GM12878 (cell line): ENCODE measurements around the gene FXYD3. TPM values are rescaled to one million over a fixed set of nuclear protein-coding genes. Genes with fewer than 3 reads are reported as not detected.

Source experiments
- ATAC-seq: fragments of 200-7000 bp; cut with Tn5 transposase; 3 replicates; pipeline ENCODE4 v1.9.1; 2020; ENCODE audit warnings: mild to moderate bottlenecking, moderate library complexity
- BruUV-seq: library from RNA; stranded (reverse); fragments of 400-500 nt; replicated peaks from 2 replicates; lab custom pipeline; 2021; lab: Mats Ljungman, UMichigan
- CTCF ChIA-PET: fragments of 300-600 bp; sonication (Branson Sonifier 250); formaldehyde crosslinking; extraction: SDS; loops from one replicate; lab custom pipeline; 2021; ENCODE audit warnings: inconsistent platforms; lab: Yijun Ruan, JAX
- POLR2A ChIA-PET: fragments of 350-600 bp; formaldehyde crosslinking; extraction: SDS; loops from one replicate; lab custom pipeline; 2021; ENCODE audit warnings: inconsistent platforms; lab: Charles Lee
- RAD21 ChIA-PET: fragments of 300-600 bp; sonication (Branson Sonifier 250); formaldehyde crosslinking; loops from one replicate; lab custom pipeline; 2023; ENCODE audit warnings: antibody characterized with exemption; ENCODE audit not compliant: unreplicated experiment; lab: Charles Lee
- SMC1A ChIA-PET: fragments of 300-600 bp; sonication (Branson Sonifier 250); formaldehyde crosslinking; loops from one replicate; lab custom pipeline; 2023; ENCODE audit not compliant: unreplicated experiment, uncharacterized antibody; lab: Charles Lee
- DNase-seq: peaks from one replicate; pipeline ENCODE4 v3.0.0-alpha.2; 2011; ENCODE audit warnings: low read depth, low spot score
- FAIRE-seq: peaks from 3 replicates; lab custom pipeline; 2011; peaks lifted over from hg19 to GRCh38; lab: Jason Lieb, UNC
- H2AFZ ChIP-seq: 2 replicates; pipeline ENCODE4 v1.6.0; 2011; ENCODE audit warnings: low read depth, low read length, control low read depth; ENCODE audit not compliant: control insufficient read depth
- H3K27ac ChIP-seq: 2 replicates; pipeline ENCODE4 v1.5.1; 2011; ENCODE audit warnings: control low read depth; ENCODE audit not compliant: control insufficient read depth, insufficient read depth
- H3K27me3 ChIP-seq, 2 experiments: replicated peaks in 1 of 2; 2 replicates each; pipeline versions ENCODE4 v1.6.0 to v1.6.1; 2011; ENCODE audit warnings: low read length in 1 of 2; ENCODE audit not compliant: control insufficient read depth in 2 of 2, insufficient read depth in 2 of 2
- H3K36me3 ChIP-seq, 2 experiments: 2 replicates each; pipeline ENCODE4 v1.5.1; 2011; ENCODE audit warnings: low read length in 1 of 2; ENCODE audit not compliant: control insufficient read depth in 2 of 2, insufficient read depth in 2 of 2
- H3K4me1 ChIP-seq: 2 replicates; pipeline ENCODE4 v1.6.1; 2011; ENCODE audit warnings: mild to moderate bottlenecking, low read length, moderate library complexity, mixed read lengths; ENCODE audit not compliant: control insufficient read depth, insufficient read depth
- H3K4me2 ChIP-seq: 2 replicates; pipeline ENCODE4 v1.6.0; 2011; ENCODE audit warnings: control low read depth; ENCODE audit not compliant: control insufficient read depth, insufficient read depth
- H3K4me3 ChIP-seq: fragments of 200-600 bp; sonication (generic); 2 replicates; pipeline ENCODE4 v1.5.1; 2016
- H3K79me2 ChIP-seq: 2 replicates; pipeline ENCODE4 v1.6.0; 2011; ENCODE audit warnings: low read length; ENCODE audit not compliant: control insufficient read depth, insufficient read depth
- H3K9ac ChIP-seq: 2 replicates; pipeline ENCODE4 v1.8.0; 2011; ENCODE audit warnings: low read length, control low read depth, mixed read lengths; ENCODE audit not compliant: control insufficient read depth, insufficient read depth
- H3K9me3 ChIP-seq: replicated peaks from 3 replicates; pipeline ENCODE4 v1.5.1; 2011; ENCODE audit warnings: mild to moderate bottlenecking, low read length; ENCODE audit not compliant: control insufficient read depth, insufficient read depth
- H4K20me1 ChIP-seq: 2 replicates; pipeline ENCODE4 v1.6.0; 2011; ENCODE audit not compliant: control insufficient read depth, insufficient read depth
- BMI1 ChIP-seq: fragments of 450-650 bp; IDR thresholded peaks from 2 replicates; pipeline ENCODE4 v1.6.1; 2016; ENCODE audit warnings: mild to moderate bottlenecking, moderate library complexity, borderline replicate concordance
- CTCF ChIP-seq, 3 experiments: IDR thresholded peaks in 2 of 3; conservative IDR thresholded peaks in 1 of 3; 2 replicates each; pipeline ENCODE4 v1.5.1; 2011; ENCODE audit warnings: low read depth in 3 of 3, low read length in 3 of 3, mild to moderate bottlenecking in 3 of 3, control low read depth in 2 of 3, moderate library complexity in 2 of 3, inconsistent platforms in 1 of 3, mixed read lengths in 1 of 3; ENCODE audit not compliant: control insufficient read depth in 2 of 3, insufficient read depth in 1 of 3; ENCODE audit errors: extremely low read depth in 1 of 3
- EED ChIP-seq: sonication (generic); IDR thresholded peaks from 2 replicates; pipeline ENCODE4 v1.6.1; 2016; ENCODE audit warnings: antibody characterized with exemption, low read depth
- ELK1 ChIP-seq: IDR thresholded peaks from 2 replicates; pipeline ENCODE4 v1.6.1; 2012; ENCODE audit warnings: low read depth, low read length, improper control_type of control experiment
- ETV6 ChIP-seq, 2 experiments: fragments of 450-650 bp in 1 of 2; IDR thresholded peaks in 1 of 2; conservative IDR thresholded peaks in 1 of 2; 2 replicates each; pipeline ENCODE4 v1.6.1; 2014; ENCODE audit warnings: antibody characterized with exemption in 1 of 2, borderline replicate concordance in 1 of 2, low read depth in 1 of 2, mild to moderate bottlenecking in 1 of 2, moderate library complexity in 1 of 2
- GABPA ChIP-seq: IDR thresholded peaks from 2 replicates; pipeline ENCODE4 v1.6.1; 2014; ENCODE audit warnings: antibody characterized with exemption, low read depth, mild to moderate bottlenecking, inconsistent platforms
- LARP7 ChIP-seq: fragments of 450-650 bp; IDR thresholded peaks from 2 replicates; pipeline ENCODE4 v1.6.1; 2017; ENCODE audit warnings: mild to moderate bottlenecking
- MAX ChIP-seq: IDR thresholded peaks from 2 replicates; pipeline ENCODE4 v1.6.1; 2012; ENCODE audit warnings: low read depth, low read length, improper control_type of control experiment
- MTA3 ChIP-seq: IDR thresholded peaks from 2 replicates; pipeline ENCODE4 v1.6.1; 2012; ENCODE audit warnings: low read length, inconsistent platforms, borderline replicate concordance
- NFYA ChIP-seq: IDR thresholded peaks from 2 replicates; pipeline ENCODE4 v1.6.1; 2011; ENCODE audit warnings: low read depth, mild to moderate bottlenecking, low read length, improper control_type of control experiment, borderline replicate concordance
- NR2C2 ChIP-seq: IDR thresholded peaks from 2 replicates; pipeline ENCODE4 v1.6.1; 2011; ENCODE audit warnings: borderline replicate concordance, low read depth; ENCODE audit not compliant: control insufficient read depth, insufficient read length
- SMAD5 ChIP-seq: IDR thresholded peaks from 2 replicates; pipeline ENCODE4 v1.6.1; 2016; ENCODE audit warnings: antibody characterized with exemption, low read depth
- ZBED1 ChIP-seq: IDR thresholded peaks from 2 replicates; pipeline ENCODE4 v1.6.1; 2016; ENCODE audit warnings: borderline replicate concordance
- WGBS: methylation state at CpG from one replicate; pipeline ENCODE4 v1.1.6; 2016; ENCODE audit warnings: low lambda C conversion rate; ENCODE audit not compliant: insufficient replicate concordance, insufficient coverage; ENCODE audit errors: missing lambda C conversion rate; 5-methylcytosine and 5-hydroxymethylcytosine counted together
- in situ Hi-C: fragments of 300-500 bp; cut with MboI; formaldehyde crosslinking; loops from 9 replicates; pipeline ENCODE4 v1.14.3; 2018; ENCODE audit warnings: mixed read lengths
- intact Hi-C: fragments of 100-400 bp; cut with micrococcal nuclease; formaldehyde crosslinking; loops from one replicate; pipeline ENCODE4 v1.14.2; 2022; ENCODE audit not compliant: unreplicated experiment
- polyA plus RNA-seq, 11 experiments: library from polyadenylated mRNA; depleted of rRNA in 4 of 11; unstranded in 6 of 11; stranded (reverse) in 5 of 11; fragments of >200 nt; fragmentation: Nextera tagmentation in 4 of 11; fragmentation: Illumina TruSeq in 1 of 11; extraction: Ambion mirVana in 4 of 11; extraction: Trizol in 1 of 11; gene quantifications; 1 replicate in 1 of 11; 2 replicates in 10 of 11; pipeline versions ENCODE4 v1.2.1 to v1.2.3, GENCODE V29; 2011 to 2016; ENCODE audit warnings: inconsistent platforms in 2 of 11, missing spikeins in 2 of 11, low read depth in 1 of 11
- total RNA-seq, 4 experiments: library from RNA; depleted of rRNA in 3 of 4; stranded (reverse); fragments of >200 nt in 3 of 4; fragmentation: Illumina TruSeq in 1 of 4; extraction: Trizol in 1 of 4; gene quantifications; 2 replicates each; pipeline versions ENCODE4 v1.2.1 to v1.2.3, GENCODE V29; 2013 to 2021

The FXYD3 gene
- total and polyA plus RNA-seq, 10 of the 15 experiments (the other 5 are each of a cell fraction or from before 2014, with no cell fraction given): 0.09 to 0.44 TPM; not detected in 8

GRCh38 chr19:35105411-35106290 is 10.0 kb upstream of the FXYD3 start:
- CTCF ChIA-PET: no interaction called here

More at GRCh38 chr19:35105411-35106290, 10.0 kb upstream of the FXYD3 start:
- no peaks in the 10 kb centered on the region for H3K79me2 ChIP-seq
- ATAC-seq (no peak), DNase-seq (no peak), FAIRE-seq (peak; percentile 27)
- WGBS: 84% methylated on average over 30 of the region's 30 CpGs
- H3K4me3 ChIP-seq: no peak overlapping the region
- ChIA-PET POLR2A (no interaction called here), SMC1A (interaction anchor here (1.2 kb wide), 1 partner anchor 30 kb away, joined by 3 read pairs; no protein-coding TSS in a partner anchor), RAD21 (no interaction called here)
- H2AFZ ChIP-seq: no peak overlapping the region
- TF ChIP-seq MAX: no peak
- no peak for TF ChIP-seq LARP7
- no peak for TF ChIP-seq MTA3
- TF ChIP-seq GABPA: no peak
- no peak for TF ChIP-seq ETV6 (conservative IDR thresholded peaks at IDR 0.05 in 1 of 2, IDR thresholded peaks at IDR 0.05 in 1 of 2; ENCODE audit: borderline replicate concordance in 1 of 2, low read depth in 1 of 2)
- TF ChIP-seq EED: no peak
- no peak for TF ChIP-seq NFYA
- TF ChIP-seq BMI1: no peak
- TF ChIP-seq ZBED1: no peak
- no peak for TF ChIP-seq CTCF (IDR thresholded peaks at IDR 0.05 in 2 of 3, conservative IDR thresholded peaks at IDR 0.05 in 1 of 3; ENCODE audit: control insufficient read depth in 2 of 3, extremely low read depth in 1 of 3, insufficient read depth in 1 of 3, low read depth in 3 of 3, low read length in 3 of 3)
- TF ChIP-seq ELK1: no peak
- no peak for TF ChIP-seq SMAD5
- TF ChIP-seq NR2C2: no peak
- no peaks in the 10 kb centered on the region; the same call in 2 of the 3 replicates for H3K9me3 ChIP-seq
- H3K4me1 ChIP-seq: no peaks in the 10 kb centered on the region
- in situ Hi-C loops (no loop called here), intact Hi-C loops (no loop called here)
- peaks cover 0 to 2% of the 10 kb centered on the region in 2 experiments; a peak in 1 of 4 replicates for H3K27me3 ChIP-seq
- H3K4me2 ChIP-seq: no peak overlapping the region
- H3K36me3 ChIP-seq: no peaks in the 10 kb centered on the region
- BruUV-seq: no TSS peak
- no peak overlapping the region for H3K9ac ChIP-seq
- no peak overlapping the region for H3K27ac ChIP-seq
- H4K20me1 ChIP-seq: no peaks in the 10 kb centered on the region
